Hepatic stellate cell (primary cell): ENCODE measurements around the gene FHAD1.

Experiments used
- DNase-seq: peaks from one replicate; pipeline ENCODE4 v3.0.0; 2011; ENCODE audit warnings: low spot score

FHAD1 gene

DNA sequence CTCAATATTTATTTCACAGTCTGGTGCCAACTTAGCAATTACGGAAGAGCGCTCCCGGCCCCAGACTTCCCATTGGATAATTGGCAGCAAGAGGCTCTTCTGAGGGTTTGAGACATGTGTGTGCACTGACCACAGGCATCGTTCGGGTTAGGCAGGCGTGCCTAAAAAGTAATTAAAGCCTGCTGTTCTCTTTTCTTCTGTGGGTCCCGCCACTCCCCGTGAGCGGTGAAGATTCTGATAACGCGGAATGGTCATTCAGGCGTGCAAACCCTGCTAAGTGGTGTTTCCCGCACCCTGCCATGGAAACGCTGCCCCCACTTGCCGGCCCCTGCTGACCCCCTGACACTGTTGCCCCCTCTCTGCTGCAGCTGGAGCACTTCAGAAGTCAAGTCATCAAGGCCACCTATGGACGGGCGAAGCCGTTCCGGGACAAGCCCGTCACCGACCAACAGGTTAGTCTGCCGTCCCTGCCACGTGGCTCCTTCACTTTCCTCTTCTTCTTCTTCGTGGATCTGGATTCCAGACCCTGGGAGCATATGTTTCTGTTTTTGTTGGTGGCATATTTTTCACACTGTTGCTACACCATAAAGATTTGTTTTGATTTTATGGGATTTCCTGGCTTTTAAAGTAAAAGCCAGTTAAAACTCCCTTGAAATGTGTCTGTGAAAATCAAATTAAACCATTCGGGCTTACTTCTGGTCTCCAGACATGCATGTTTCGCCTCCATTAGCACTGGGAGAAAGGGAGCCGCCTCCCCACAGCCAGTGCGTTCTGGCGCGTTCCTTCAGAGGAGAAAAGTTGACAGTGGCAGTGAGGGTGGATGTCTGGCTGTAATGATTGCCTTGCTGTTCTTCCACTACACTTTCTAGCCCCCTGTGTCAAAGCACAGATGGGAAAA, 79.9 kb downstream of the FHAD1 start:
- no peak for DNase-seq

- peak; percentile 69 for DNase-seq
These were observed 81.5 kb downstream of the FHAD1 start for GRCh38 chr1:15328351-15329103.

GRCh38 chr1:15329104-15329820, 82.2 kb downstream of the FHAD1 start:
- peak; percentile 81 for DNase-seq

GRCh38 chr1:15330028-15330427, 83.0 kb downstream of the FHAD1 start:
- no peak for DNase-seq

DNA sequence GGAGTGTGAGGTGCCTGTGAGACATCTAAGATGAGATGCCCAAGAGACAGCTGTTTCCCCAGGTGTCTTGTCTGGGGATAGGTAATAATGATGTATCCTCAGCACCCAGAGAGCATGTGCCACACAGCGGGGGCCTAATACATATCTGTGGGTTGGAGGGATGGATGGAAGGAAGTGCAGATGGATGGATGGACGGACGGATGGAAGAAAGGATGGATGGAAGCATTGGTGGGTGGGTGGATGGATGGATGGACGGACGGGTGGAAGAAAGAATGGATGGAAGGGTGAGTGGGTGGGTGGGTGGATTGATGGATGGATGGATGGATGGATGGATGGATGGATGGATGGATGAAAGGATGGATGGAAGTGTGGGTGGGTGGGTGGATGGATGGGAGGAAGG, 84.2 kb downstream of the FHAD1 start:
- DNase-seq, result no peak

- DNase-seq, result no peak
These were observed 84.7 kb downstream of the FHAD1 start for GRCh38 chr1:15331734-15332133.

DNA sequence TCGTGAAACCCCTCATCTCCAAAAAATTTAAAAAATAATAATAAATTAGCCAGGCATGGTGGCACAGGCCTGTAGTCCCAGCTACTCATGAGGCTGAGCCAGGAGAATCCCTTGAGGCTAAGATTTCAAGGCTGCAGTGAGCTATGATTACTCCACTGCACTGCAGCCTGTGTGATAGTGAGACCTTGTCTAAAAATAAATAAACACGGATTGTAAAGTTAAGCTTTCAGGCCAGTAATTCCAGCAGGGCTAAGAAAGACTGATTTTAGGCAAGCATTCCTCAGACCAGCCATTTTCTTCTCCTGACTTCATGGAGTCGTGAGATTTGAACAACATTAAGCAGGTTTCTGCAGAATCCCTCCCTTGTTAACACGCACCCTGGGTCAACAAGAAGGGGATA, 85.5 kb downstream of the FHAD1 start:
- no peak for DNase-seq

- DNase-seq, result no peak
These were observed 86.1 kb downstream of the FHAD1 start for GRCh38 chr1:15332952-15333715.

DNA sequence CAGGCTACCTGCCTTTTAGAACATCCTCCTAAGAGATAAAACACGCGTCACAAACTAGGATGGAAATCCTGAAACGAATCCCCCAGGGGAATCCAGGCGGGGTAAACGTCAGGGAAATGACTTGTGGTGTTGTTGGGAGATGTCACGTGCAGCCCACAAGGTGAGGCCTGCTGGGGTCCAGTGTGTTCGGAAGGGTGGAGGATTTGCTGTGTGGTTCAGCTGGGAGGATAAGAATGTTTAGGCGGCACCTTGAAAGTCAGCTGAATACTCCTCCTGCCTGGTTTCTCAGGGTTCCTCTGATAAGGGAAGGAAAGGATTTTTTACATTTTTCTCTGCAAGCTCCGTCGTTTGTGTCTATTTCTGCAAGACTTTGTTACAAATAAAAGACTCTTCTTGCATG, 88.0 kb downstream of the FHAD1 start:
- no peak for DNase-seq

DNA sequence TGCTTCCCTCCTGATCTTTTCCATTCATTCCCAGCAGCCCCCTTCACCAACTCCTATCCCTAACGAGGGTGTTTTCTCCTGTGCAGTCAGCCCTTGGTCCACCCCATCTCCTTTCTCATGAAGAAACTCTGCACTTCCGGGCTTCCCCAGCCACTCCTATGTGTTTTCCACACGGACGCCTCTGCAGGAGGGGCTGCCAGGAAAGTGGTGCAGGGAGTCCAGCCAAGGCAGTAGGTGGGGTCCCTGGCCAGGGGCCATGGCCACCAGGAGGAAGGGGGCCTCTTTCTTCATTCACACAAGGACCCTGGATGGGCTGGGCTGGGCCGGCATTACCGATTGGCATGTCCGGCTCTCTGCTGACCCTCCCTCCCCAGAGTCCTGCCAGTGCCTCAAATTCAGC, 89.8 kb downstream of the FHAD1 start:
- no peak for DNase-seq

DNA sequence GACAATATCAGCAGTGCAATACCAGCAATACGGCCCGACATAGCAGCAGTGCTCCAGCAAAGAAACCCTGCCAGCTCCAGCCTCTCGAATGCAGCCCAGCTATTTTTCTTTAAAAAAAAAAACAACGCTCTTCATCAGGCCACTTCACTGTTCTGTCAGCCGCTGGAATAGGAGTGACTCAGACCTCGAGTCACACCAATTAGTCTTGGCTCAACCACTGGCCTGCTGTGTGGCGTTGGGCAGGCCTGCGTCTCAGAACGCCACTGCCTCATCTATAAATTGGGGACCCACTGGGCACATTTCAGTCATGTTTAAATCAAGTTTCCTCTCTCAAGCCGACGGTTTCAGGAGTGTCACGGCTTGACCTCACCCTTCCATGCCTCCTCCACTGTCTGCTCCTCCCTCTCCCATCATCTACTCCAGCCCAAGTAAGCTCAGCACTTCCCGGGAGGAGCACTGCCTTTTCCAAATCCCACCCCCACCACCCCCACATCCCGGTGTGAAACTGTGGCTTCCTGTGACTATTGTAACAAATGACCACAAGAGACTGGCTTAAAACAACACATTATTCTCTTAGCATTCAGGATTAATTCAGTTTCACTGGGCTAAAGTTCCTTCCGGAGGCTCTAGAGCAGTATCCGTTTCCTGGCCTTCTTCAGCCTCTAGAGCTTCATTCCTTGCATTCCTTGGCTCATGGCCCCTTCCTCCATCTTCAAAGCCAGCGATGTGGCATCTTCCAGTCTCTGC, 90.8 kb downstream of the FHAD1 start:
- peak; percentile 88 for DNase-seq

GRCh38 chr1:15339570-15339969, 92.5 kb downstream of the FHAD1 start:
- no peak for DNase-seq

GRCh38 chr1:15341228-15341627, 94.2 kb downstream of the FHAD1 start:
- no peak for DNase-seq

DNA sequence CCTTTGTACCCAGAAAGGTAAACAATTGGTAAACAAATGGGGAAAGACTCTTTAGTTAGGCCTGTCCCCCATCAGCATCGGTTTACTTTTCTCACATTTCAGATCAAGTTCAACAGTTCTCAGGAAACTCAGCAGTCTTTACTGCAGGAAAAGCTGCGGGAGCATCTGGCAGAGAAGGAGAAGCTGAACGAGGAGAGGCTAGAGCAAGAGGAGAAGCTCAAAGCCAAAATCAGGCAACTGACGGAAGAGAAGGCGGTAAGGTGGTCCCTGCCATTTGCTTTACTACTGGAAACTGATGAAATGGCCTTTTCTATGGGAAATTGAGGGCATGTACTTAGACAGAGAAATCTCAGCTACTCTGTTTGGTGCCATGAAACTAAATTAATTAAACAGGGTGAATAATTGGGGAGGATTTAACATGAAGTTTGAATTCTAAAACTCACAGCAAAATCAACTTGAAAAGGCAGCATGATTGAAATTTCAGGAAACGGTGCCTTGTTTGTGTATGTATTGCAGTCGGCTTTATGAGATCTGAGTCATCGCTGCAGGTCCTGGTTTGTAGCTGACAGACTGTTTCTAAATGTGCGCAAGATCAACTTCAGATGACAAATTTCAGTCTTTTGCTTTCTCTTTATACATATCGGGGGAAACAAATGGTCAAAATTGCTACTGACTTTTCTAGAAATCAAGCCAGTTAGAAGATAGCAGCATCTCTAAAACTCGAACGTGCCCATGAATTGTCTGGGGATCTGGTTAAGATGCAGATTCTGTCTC, 94.8 kb downstream of the FHAD1 start:
- DNase-seq, result peak; percentile 64

DNA sequence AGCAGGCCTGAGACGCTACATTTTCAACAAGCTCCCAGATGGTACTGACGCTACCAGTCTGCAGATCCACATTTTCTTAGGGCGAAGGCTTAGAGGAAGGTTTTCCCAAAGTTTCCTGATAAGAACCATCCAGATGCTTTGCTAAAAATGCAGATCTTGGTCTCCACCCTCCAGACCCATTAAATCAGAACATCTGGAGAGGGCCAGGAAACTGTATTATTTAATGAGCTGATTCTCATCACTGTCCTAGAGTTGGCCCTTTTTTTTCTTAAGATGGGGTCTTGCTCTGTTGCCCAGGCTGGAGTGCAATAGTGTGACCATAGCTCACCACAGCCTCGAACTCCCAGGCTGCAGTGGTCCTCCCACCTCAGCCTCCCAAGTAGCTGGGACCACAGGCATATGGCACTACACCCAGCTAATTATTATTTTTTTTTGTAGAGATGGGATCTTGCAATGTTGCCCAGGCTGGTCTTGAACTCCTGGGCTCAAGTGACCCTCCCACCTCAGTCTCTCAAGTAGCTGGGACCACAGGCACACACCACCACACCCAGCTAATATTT, 95.5 kb downstream of the FHAD1 start:
- DNase-seq, result no peak

- no peak for DNase-seq
These were observed 96.1 kb downstream of the FHAD1 start for GRCh38 chr1:15343099-15343498.

- peak; percentile 66 for DNase-seq
These were observed 96.7 kb downstream of the FHAD1 start for GRCh38 chr1:15343729-15344128.

DNA sequence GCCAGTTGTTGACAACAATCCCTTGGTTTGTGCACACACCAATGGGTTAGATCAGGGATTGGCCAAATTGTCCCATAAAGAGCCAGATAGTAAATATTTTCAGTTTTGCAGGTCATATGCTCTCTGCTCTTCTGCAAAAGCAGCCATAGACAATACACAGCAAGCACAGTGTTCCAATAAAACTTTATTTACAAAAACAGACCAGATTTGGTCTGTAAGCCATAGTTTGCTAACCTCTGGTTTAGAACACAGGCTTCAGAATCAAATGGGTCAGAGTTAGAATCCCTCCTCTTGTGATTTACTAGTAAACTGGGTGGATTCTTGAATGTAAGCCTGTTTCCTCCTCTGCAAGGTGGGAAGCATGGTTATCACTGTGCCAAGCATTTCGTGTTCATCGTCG, 97.4 kb downstream of the FHAD1 start:
- DNase-seq, result no peak

GRCh38 chr1:15344800-15345704, 98.0 kb downstream of the FHAD1 start:
- DNase-seq, result no peak
